GM23248 (cell line): ENCODE data around the gene KIF17. TPM values are rescaled to one million over a fixed set of nuclear protein-coding genes. Genes with fewer than 3 reads are reported as not detected.

Experiments used
- DNase-seq: peaks from one replicate; pipeline ENCODE4 v3.0.0-alpha.2; 2015
- H2AFZ ChIP-seq: fragments of 200-600 bp; sonication (generic); 2 replicates; pipeline ENCODE4 v1.6.1; 2016; ENCODE audit warnings: antibody characterized with exemption
- H3F3A ChIP-seq: fragments of 200-600 bp; sonication (generic); 2 replicates; pipeline ENCODE4 v1.6.1; 2016; ENCODE audit warnings: mild to moderate bottlenecking, antibody characterized with exemption, mixed run types; ENCODE audit not compliant: insufficient read depth
- H3K27ac ChIP-seq: fragments of 200-600 bp; sonication (generic); 2 replicates; pipeline ENCODE4 v1.5.1; 2016; ENCODE audit warnings: mild to moderate bottlenecking
- H3K27me3 ChIP-seq: fragments of 200-600 bp; sonication (generic); replicated peaks from 2 replicates; pipeline ENCODE4 v1.6.1; 2016; ENCODE audit warnings: mild to moderate bottlenecking; ENCODE audit not compliant: insufficient read depth
- H3K36me3 ChIP-seq: fragments of 200-600 bp; sonication (generic); 2 replicates; pipeline ENCODE4 v1.6.1; 2016; ENCODE audit warnings: low read depth, mild to moderate bottlenecking
- H3K4me1 ChIP-seq: fragments of 200-600 bp; sonication (generic); 2 replicates; pipeline ENCODE4 v1.6.1; 2016; ENCODE audit warnings: mild to moderate bottlenecking; ENCODE audit not compliant: insufficient read depth
- H3K4me2 ChIP-seq: fragments of 200-600 bp; sonication (generic); one replicate; pipeline ENCODE4 v1.6.1; 2016; ENCODE audit warnings: mild to moderate bottlenecking; ENCODE audit not compliant: unreplicated experiment
- H3K4me3 ChIP-seq: fragments of 200-600 bp; sonication (generic); 2 replicates; pipeline ENCODE4 v1.5.1; 2016; ENCODE audit warnings: mild to moderate bottlenecking
- H3K79me2 ChIP-seq: fragments of 200-600 bp; sonication (generic); 2 replicates; pipeline ENCODE4 v1.6.1; 2016; ENCODE audit warnings: mild to moderate bottlenecking; ENCODE audit not compliant: insufficient read depth
- H3K9ac ChIP-seq: fragments of 200-600 bp; sonication (generic); 2 replicates; pipeline ENCODE4 v1.6.1; 2016; ENCODE audit warnings: mild to moderate bottlenecking
- H3K9me2 ChIP-seq: fragments of 200-600 bp; sonication (generic); 2 replicates; pipeline ENCODE4 v1.6.1; 2016; ENCODE audit warnings: mixed run types, mild to moderate bottlenecking, moderate library complexity; ENCODE audit not compliant: insufficient read depth
- H3K9me3 ChIP-seq: fragments of 200-600 bp; sonication (generic); one replicate; pipeline ENCODE4 v1.6.1; 2017; ENCODE audit warnings: low read depth
- H4K20me1 ChIP-seq: fragments of 200-600 bp; sonication (generic); 2 replicates; pipeline ENCODE4 v1.6.0; 2016; ENCODE audit not compliant: insufficient read depth
- EZH2 ChIP-seq: fragments of 200-600 bp; sonication (generic); IDR thresholded peaks from 2 replicates; pipeline ENCODE4 v1.6.1; 2018; ENCODE audit warnings: antibody characterized with exemption, mild to moderate bottlenecking; ENCODE audit not compliant: insufficient read depth, poor library complexity, severe bottlenecking
- EZH2phosphoT487 ChIP-seq: fragments of 200-600 bp; sonication (generic); IDR thresholded peaks from 2 replicates; pipeline ENCODE4 v1.6.1; 2018; ENCODE audit warnings: antibody characterized with exemption, moderate library complexity, mild to moderate bottlenecking, low read depth; ENCODE audit not compliant: insufficient read depth
- WGBS, 2 experiments: methylation state at CpG; one replicate each; pipeline ENCODE4 v1.1.6; 2015 to 2017; ENCODE audit warnings: low lambda C conversion rate in 2 of 2, low coverage in 1 of 2; ENCODE audit errors: missing lambda C conversion rate in 2 of 2; 5-methylcytosine and 5-hydroxymethylcytosine counted together
- in situ Hi-C: fragments of 300-500 bp; cut with MboI; formaldehyde crosslinking; loops from 2 replicates; pipeline ENCODE4 v1.15.0; 2020
- polyA plus RNA-seq: library from polyadenylated mRNA; unstranded; fragments of >200 nt; fragmentation: Nextera tagmentation; extraction: Ambion mirVana; gene quantifications from 2 replicates; pipeline ENCODE4 v1.2.1, GENCODE V29; 2016
- total RNA-seq: library from RNA; depleted of rRNA; stranded (reverse); fragments of >200 nt; shearing (Covaris generic); gene quantifications from 2 replicates; pipeline ENCODE4 v1.2.3, GENCODE V29; 2014

KIF17 gene
- total and polyA plus RNA-seq, 2 experiments from 2014 or later, result 0.11 to 0.31 TPM

DNA sequence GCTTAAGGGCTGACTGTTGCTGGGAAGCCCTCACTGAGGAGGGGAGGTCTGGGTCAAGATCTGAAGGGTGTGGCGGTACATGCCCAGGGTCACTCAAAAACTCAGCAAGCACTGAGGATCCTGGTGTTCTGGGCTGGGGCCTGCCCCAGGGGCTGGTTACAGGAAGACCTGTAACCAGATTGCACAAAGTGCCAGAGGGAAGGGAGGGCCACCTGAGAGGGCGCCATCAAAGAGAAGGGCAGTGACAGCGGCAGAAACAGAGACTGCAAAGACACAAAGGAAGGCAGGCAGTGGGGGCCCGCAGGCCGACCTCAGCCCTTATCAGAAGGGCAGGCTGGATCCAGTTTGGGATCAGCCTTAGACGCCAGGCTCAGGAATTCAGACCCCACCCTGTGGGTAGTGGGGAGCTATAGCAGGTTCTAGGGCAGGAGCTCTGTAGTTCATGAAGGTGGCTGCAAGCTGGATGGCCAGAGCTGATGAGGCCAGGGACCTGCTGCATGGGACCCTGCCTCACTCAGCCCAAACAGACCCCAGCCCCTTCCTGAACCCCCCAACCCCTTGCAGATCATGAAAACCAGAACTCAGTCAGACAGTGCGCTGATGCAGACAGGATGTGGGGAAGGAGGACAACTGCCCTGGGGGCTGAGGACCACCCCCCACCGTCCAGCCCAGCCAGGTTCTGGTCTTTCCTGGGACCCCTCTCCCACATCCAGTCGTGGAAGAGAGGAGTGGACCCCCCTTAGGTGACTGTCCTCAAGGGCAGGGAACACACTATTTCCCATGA is 10.8 kb upstream of the KIF17 start:
- Histone ChIP-seq H3F3A (peaks cover 4% of the 10 kb centered on the region), H3K9ac (no peak overlapping the region), H3K4me2 (no peak overlapping the region), H3K9me2 (no peaks in the 10 kb centered on the region), H3K36me3 (no peaks in the 10 kb centered on the region), H3K79me2 (no peaks in the 10 kb centered on the region), H3K4me1 (peaks cover 4% of the 10 kb centered on the region; the same call in 1 of the 2 replicates), H3K9me3 (no peaks in the 10 kb centered on the region), H3K27ac (no peak overlapping the region), H2AFZ (no peak overlapping the region), H3K4me3 (no peak overlapping the region), H4K20me1 (no peaks in the 10 kb centered on the region), H3K27me3 (peaks cover 17% of the 10 kb centered on the region)
- 69 to 72% methylated on average over 8 to 9 of the region's 9 CpGs for WGBS, 2 experiments
- in situ Hi-C loops, result no loop called here
- no peak for DNase-seq
- no peak for TF ChIP-seq EZH2
- TF ChIP-seq EZH2phosphoT487, result no peak

- H3F3A ChIP-seq, result no peaks in the 10 kb centered on the region
- H3K27ac ChIP-seq, result no peak overlapping the region
- no peak overlapping the region for H3K4me2 ChIP-seq
- H3K9me2 ChIP-seq, result no peaks in the 10 kb centered on the region
- in situ Hi-C loops, result no loop called here
- TF ChIP-seq EZH2phosphoT487, result no peak
- no peak for TF ChIP-seq EZH2
- H3K27me3 ChIP-seq, result peaks cover 17% of the 10 kb centered on the region
- 46 to 50% methylated on average over 13 of the region's 13 CpGs for WGBS, 2 experiments
- H3K79me2 ChIP-seq, result no peaks in the 10 kb centered on the region
- H3K4me3 ChIP-seq, result no peak overlapping the region
- no peak for DNase-seq
- H3K9me3 ChIP-seq, result no peaks in the 10 kb centered on the region
- H4K20me1 ChIP-seq, result no peaks in the 10 kb centered on the region
- H3K36me3 ChIP-seq, result no peaks in the 10 kb centered on the region
- H3K9ac ChIP-seq, result no peak overlapping the region
- no peaks in the 10 kb centered on the region; the same call in 1 of the 2 replicates for H3K4me1 ChIP-seq
- no peak overlapping the region for H2AFZ ChIP-seq
Measured at GRCh38 chr1:20727746-20728316, 10.0 kb upstream of the KIF17 start.

- Histone ChIP-seq H3K79me2 (no peaks in the 10 kb centered on the region), H3K27ac (no peak overlapping the region), H3K9me3 (no peaks in the 10 kb centered on the region), H3K4me1 (no peaks in the 10 kb centered on the region), H2AFZ (no peak overlapping the region), H3K27me3 (peaks cover 17% of the 10 kb centered on the region), H3K4me2 (no peak overlapping the region), H3F3A (no peaks in the 10 kb centered on the region), H3K4me3 (no peak overlapping the region), H3K36me3 (no peaks in the 10 kb centered on the region), H3K9me2 (no peaks in the 10 kb centered on the region), H3K9ac (no peak overlapping the region), H4K20me1 (no peaks in the 10 kb centered on the region)
- WGBS, 2 experiments, result 84 to 85% methylated on average over 15 to 17 of the region's 17 CpGs
- TF ChIP-seq EZH2phosphoT487, result no peak
- TF ChIP-seq EZH2, result no peak
- no peak for DNase-seq
- in situ Hi-C loops, result no loop called here
Measured at GRCh38 chr1:20726932-20727745, 9.3 kb upstream of the KIF17 start.

- TF ChIP-seq EZH2, result no peak
- TF ChIP-seq EZH2phosphoT487, result no peak
- H3K9me2 ChIP-seq, result no peaks in the 10 kb centered on the region
- no peak for DNase-seq
- 84 to 85% methylated on average over 19 to 25 of the region's 25 CpGs for WGBS, 2 experiments
- H3K27ac ChIP-seq, result no peak overlapping the region
- H3K9me3 ChIP-seq, result no peaks in the 10 kb centered on the region
- peaks cover 17% of the 10 kb centered on the region for H3K27me3 ChIP-seq
- no peaks in the 10 kb centered on the region for H3K79me2 ChIP-seq
- no peak overlapping the region for H2AFZ ChIP-seq
- H3K4me1 ChIP-seq, result no peaks in the 10 kb centered on the region
- in situ Hi-C loops, result no loop called here
- no peak overlapping the region for H3K4me2 ChIP-seq
- H3K4me3 ChIP-seq, result no peak overlapping the region
- H4K20me1 ChIP-seq, result no peaks in the 10 kb centered on the region
- no peak overlapping the region for H3K9ac ChIP-seq
- H3F3A ChIP-seq, result no peaks in the 10 kb centered on the region
- no peaks in the 10 kb centered on the region for H3K36me3 ChIP-seq
Measured at GRCh38 chr1:20726118-20726911, 8.5 kb upstream of the KIF17 start.
